GM20000 (cell line): ENCODE results near the gene IGFBP5.
A peak's percentile ranks its signal among the peaks of the same experiment; 100 is the strongest.

Source experiments
- DNase-seq: peaks from one replicate; pipeline ENCODE4 v3.0.0; 2012; ENCODE audit warnings: low spot score
- TF ChIP-seq, protein P1 (sequence below): IDR thresholded peaks from 2 replicates; pipeline ENCODE4 v1.5.1; 2012; ENCODE audit warnings: mild to moderate bottlenecking, control low read depth; ENCODE audit errors: extremely low read depth, missing control alignments

The IGFBP5 gene

DNA sequence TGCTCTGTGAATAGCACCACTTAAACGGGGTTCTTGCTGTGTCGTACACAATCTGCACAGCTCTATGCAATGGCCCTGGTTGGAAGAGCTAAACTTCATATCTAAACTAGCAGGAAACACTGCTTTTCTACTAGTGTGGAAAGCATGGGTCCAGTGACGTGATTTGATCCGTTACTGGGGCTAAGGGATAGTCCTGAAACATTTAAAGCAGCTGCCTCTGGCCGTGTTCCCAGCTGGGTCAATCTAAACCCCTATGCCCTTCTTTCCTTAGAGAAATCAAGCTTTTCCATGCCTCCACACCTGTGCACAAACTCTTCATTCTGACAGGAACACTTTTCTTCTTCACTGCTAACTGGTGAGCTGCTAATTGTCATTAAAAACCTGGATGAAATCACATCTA, 5.4 kb upstream of the IGFBP5 start:
- no peak for DNase-seq
- TF ChIP-seq, protein P1, sequence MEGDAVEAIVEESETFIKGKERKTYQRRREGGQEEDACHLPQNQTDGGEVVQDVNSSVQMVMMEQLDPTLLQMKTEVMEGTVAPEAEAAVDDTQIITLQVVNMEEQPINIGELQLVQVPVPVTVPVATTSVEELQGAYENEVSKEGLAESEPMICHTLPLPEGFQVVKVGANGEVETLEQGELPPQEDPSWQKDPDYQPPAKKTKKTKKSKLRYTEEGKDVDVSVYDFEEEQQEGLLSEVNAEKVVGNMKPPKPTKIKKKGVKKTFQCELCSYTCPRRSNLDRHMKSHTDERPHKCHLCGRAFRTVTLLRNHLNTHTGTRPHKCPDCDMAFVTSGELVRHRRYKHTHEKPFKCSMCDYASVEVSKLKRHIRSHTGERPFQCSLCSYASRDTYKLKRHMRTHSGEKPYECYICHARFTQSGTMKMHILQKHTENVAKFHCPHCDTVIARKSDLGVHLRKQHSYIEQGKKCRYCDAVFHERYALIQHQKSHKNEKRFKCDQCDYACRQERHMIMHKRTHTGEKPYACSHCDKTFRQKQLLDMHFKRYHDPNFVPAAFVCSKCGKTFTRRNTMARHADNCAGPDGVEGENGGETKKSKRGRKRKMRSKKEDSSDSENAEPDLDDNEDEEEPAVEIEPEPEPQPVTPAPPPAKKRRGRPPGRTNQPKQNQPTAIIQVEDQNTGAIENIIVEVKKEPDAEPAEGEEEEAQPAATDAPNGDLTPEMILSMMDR: no peak

DNA sequence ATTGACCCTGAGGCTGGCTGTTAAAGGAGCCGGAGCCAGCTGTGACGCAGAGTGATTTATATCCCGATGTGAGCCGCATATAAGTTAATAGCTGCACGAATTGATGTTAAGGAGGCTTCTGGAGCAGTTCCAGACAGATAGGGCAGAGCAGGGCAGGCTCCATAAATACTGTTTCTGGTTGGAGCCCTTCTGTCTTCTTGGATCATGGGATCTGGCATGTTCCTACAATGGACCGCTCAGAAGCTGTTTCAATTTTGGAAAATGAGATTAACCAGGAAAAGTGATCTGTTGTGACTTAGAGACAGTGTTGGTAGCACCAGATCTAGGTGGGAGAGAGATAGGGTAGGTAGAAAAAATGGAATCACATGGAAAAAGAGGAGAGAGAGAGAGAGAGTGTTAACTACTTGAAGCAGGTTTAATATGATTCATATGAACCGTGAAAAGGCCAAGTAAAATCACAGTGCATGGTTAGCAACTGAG, 4.8 kb upstream of the IGFBP5 start:
- no peak for DNase-seq
- TF ChIP-seq, protein P1: no peak

DNA sequence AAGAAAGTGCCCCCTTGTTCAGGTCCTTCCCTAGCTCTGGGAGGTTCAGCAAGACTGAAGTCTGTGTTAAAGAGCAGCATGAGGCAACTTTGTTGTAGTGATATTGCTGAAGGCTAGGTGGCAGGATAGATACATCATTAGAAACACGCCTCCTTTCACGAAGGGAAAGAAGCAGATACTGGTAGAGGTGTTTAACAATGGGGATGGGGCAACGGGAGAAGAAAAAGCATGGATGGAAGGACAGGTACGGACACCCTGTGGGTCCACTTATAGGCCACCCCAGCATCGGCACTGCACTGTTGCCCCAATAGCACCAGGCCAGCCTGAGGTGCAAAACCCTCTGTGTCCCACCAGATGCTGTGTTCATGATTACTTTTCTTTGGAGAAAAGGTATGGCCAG, 3.5 kb upstream of the IGFBP5 start:
- TF ChIP-seq, protein P1: peak; percentile 32
- peak; percentile 67 for DNase-seq

DNA sequence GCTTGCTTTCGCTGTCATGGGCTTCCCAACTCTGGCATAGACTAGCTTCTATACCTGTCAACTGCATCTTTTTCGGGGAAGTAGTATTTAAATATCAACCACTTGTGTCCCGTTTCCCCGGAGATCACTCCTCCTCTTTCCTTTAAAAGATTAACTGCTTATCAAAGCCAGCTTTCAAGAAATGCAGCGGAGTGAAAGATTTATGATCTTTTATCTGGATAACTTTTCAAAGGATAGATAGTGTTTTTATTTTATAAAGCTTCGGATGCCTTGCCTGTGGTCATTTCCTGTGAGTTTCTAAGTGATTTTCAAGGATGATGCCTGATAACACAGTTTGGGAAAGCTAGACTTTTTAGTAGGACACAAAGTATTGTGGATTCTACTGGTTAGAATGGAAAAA, 2.9 kb upstream of the IGFBP5 start:
- TF ChIP-seq, protein P1: no peak
- no peak for DNase-seq

DNA sequence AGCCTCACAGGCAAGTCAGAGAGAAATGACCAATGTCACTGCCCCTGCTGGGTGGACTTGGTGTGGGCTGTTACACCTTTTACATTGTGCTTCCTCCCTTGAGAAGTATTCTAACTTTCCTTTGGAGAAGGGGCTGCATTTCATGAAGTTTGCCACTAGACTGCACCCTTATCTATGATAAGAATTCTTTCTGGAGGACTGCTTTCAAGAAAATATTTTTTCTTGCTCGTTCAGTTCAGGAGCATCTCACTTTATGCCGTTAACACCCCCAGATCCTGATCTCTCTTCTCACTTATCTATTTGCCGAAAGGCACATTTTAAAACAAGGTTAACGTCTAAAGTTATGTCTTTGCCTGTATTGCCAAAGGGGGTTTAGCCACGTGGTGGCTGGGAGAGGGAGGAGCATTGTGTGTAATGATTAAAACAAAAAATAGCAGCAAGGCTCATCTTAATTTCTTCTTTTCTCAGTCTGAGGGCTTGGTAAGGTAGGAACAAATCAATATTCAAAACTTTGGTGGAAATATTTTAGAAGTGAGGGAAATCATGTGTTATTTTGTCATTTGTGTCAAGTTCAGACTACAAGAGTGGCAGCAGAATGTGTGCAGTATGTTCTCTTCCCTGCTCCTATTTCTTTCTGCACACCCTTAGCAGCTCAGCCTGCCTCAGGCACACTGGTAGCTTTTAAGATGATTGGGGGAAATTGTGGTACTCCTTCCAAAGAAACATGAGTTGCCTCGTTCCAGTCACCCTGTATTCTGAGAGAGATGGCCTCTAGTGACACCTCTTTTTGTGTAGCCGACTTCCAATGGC, 1.6 kb upstream of the IGFBP5 start:
- DNase-seq: no peak
- TF ChIP-seq, protein P1: no peak

DNA sequence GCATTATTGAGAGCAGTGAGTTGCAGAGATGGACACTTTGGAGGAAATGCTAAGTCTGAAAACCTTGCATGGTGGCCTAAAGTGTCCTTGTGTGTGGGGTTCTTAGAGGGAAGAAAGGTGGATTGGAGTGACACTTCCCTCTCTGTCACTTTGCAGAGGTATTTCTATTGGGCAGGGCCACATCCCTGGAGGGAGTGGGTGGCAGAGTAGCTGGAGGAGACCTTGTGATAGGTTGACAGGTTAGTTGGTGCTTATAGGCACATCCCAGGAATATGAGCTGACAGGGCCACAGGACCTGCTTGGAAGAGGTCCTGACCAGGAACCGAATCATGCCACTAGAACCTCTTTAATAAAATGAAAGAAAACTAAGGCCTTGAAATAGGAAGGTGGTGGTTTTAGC, 972 bp upstream of the IGFBP5 start:
- TF ChIP-seq, protein P1: no peak
- DNase-seq: no peak

DNA sequence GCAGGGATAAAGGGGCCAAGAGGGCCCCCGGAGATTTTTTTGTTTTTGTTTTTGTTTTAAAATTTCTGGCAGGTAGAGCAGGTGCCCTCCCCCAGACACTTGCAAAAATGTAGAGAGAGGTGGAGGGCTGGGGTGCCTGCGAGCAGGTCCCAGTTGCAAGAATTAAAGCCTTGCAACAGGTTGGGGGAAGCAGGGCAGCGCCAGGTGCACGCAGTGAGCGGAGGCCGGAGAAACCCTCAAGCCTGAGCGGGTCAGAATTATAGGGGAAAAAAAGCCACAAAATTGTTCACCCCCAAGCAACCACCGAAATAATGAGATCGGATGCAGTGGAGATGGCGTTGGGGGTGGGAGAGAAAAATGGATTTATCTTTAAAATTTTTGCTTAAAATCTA, 527 bp downstream of the IGFBP5 start:
- DNase-seq: no peak
- TF ChIP-seq, protein P1: no peak
